ENCODE measurements around the gene TNS1. TPM values are rescaled to one million over a fixed set of nuclear protein-coding genes. Genes with fewer than 3 reads are reported as not detected.

The TNS1 gene
- total and polyA plus RNA-seq, 2 donors from 2014 or later = 44.8 to 471 TPM

DNA sequence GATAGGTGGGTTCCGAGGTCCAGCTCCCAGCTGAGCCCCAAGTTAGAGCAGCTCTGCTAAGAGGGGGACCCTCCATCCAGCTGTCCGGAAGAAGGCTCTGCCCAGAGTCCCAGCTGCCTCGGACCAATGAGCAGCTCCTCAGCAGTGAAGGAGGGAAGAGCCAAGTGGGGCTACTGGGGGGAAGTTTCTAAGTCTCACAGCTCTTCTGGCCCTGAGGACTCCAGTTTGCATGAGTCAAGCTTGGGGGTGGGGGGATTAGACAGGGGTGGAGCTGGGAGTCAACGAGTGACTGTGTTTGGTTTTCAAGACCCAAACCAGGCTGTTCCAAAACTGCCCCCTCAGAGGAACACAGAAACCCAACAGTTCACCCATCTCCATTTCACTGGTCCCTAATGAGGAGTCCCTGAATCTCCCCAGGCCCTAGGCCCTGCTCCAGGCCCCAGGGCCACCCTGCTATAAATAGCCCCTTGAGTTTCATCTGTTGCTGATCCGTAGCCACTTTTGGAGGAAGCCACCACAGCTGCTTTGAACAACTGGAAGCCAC, 100.9 kb downstream of the TNS1 start:
- no peaks in the 10 kb centered on the region for H3K27me3 ChIP-seq (ENCODE audit: control insufficient read depth, insufficient read depth, low read length)
- peak in 1 of 5 donors; percentile 73 for DNase-seq
- intact Hi-C loops (cut with DNase I) = no loop called here
- no peak for FAIRE-seq
- TF ChIP-seq, protein P1, sequence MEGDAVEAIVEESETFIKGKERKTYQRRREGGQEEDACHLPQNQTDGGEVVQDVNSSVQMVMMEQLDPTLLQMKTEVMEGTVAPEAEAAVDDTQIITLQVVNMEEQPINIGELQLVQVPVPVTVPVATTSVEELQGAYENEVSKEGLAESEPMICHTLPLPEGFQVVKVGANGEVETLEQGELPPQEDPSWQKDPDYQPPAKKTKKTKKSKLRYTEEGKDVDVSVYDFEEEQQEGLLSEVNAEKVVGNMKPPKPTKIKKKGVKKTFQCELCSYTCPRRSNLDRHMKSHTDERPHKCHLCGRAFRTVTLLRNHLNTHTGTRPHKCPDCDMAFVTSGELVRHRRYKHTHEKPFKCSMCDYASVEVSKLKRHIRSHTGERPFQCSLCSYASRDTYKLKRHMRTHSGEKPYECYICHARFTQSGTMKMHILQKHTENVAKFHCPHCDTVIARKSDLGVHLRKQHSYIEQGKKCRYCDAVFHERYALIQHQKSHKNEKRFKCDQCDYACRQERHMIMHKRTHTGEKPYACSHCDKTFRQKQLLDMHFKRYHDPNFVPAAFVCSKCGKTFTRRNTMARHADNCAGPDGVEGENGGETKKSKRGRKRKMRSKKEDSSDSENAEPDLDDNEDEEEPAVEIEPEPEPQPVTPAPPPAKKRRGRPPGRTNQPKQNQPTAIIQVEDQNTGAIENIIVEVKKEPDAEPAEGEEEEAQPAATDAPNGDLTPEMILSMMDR (IDR thresholded peaks at IDR 0.05; ENCODE audit: borderline replicate concordance, extremely low read depth, insufficient read depth) = no peak
- peak overlapping the region; percentile 92 to 97 for H3K27ac ChIP-seq (ENCODE audit: low read depth in 2 of 2, low read length in 2 of 2)
- peaks cover 6 to 87% (median 78%) of the 10 kb centered on the region in 3 donors for H3K4me1 ChIP-seq (ENCODE audit: control insufficient read depth in 2 of 3, insufficient read depth in 2 of 3, low read depth in 1 of 3, low read length in 3 of 3)
- peak overlapping the region in 1 of 3 donors; percentile 16 for H3K4me3 ChIP-seq (ENCODE audit: low read length in 3 of 3)
- no peaks in the 10 kb centered on the region for H3K9me3 ChIP-seq (ENCODE audit: control insufficient read depth in 2 of 3, insufficient read depth in 1 of 3, low read length in 3 of 3)
- H3K36me3 ChIP-seq (ENCODE audit: control insufficient read depth in 2 of 3, insufficient read depth in 3 of 3, low read length in 3 of 3) = peaks cover 0 to 58% (median 32%) of the 10 kb centered on the region in 3 donors
- H3K9ac ChIP-seq (ENCODE audit: low read length in 3 of 3) = peak overlapping the region in 2 of 3 donors; percentile 25 to 63

DNA sequence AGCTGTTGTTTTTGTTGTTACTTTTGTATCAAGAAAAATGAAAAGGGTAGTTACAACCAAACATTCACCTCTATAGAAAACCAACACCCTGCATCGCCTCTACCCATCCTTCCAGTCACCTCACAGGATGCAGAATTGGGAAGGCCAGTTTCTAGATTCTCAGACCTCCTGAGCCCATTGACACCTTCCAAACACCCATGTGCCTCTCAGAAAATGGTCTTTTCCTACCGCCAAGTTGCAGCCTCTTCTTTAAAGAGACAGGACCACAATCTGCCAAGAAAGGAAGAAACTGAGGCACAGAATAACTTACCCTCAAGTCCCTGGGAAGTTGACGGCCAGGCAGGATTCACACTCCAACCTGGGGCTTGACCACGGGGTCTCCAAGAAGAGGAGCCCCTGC, 101.4 kb downstream of the TNS1 start:
- peak overlapping the region; percentile 92 to 97 for H3K27ac ChIP-seq (ENCODE audit: low read depth in 2 of 2, low read length in 2 of 2)
- H3K4me1 ChIP-seq (ENCODE audit: control insufficient read depth in 2 of 3, insufficient read depth in 2 of 3, low read depth in 1 of 3, low read length in 3 of 3) = peaks cover 6 to 84% (median 75%) of the 10 kb centered on the region in 3 donors
- DNase-seq (no peak), FAIRE-seq (no peak)
- H3K27me3 ChIP-seq (ENCODE audit: control insufficient read depth, insufficient read depth, low read length) = no peaks in the 10 kb centered on the region
- H3K4me3 ChIP-seq (ENCODE audit: low read length in 3 of 3) = no peak overlapping the region
- TF ChIP-seq, protein P1 (IDR thresholded peaks at IDR 0.05; ENCODE audit: borderline replicate concordance, extremely low read depth, insufficient read depth) = no peak
- peaks cover 0 to 63% (median 35%) of the 10 kb centered on the region in 3 donors for H3K36me3 ChIP-seq (ENCODE audit: control insufficient read depth in 2 of 3, insufficient read depth in 3 of 3, low read length in 3 of 3)
- intact Hi-C loops (cut with DNase I) = no loop called here
- no peaks in the 10 kb centered on the region for H3K9me3 ChIP-seq (ENCODE audit: control insufficient read depth in 2 of 3, insufficient read depth in 1 of 3, low read length in 3 of 3)
- peak overlapping the region in 2 of 3 donors; percentile 10 to 63 for H3K9ac ChIP-seq (ENCODE audit: low read length in 3 of 3)

DNA sequence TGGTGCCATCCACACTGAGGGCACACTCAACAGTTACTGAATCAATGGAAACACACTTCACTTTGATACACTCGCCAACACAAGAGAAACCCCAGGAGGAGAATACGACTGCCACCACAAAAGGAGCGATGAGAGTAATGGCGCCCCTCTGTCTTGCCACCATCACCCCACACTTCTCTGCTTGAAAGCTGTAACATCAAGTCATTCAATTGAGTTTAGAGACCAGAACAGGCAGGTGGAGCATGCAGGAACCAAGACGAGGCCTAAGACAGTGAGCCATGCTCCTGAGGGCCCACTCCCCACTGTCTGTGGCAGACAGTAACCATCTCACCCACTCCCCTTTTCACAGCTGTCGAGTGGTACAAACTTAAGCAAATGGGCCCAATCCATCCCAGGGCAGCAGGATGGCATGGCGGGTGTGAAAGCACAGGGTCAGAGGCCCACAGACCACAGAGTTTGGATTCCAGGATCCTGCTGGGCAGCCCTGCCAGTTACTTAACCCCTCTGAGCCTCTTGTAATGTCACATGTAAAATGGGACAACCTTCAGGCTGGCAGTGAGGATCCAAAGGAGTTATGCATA, 101.9 kb downstream of the TNS1 start:
- Histone ChIP-seq H3K4me3 (ENCODE audit: low read length in 3 of 3) (no peak overlapping the region), H3K27ac (ENCODE audit: low read depth in 2 of 2, low read length in 2 of 2) (peak overlapping the region; percentile 2 to 97), H3K9ac (ENCODE audit: low read length in 3 of 3) (peak overlapping the region in 1 of 3 donors; percentile 63), H3K36me3 (ENCODE audit: control insufficient read depth in 2 of 3, insufficient read depth in 3 of 3, low read length in 3 of 3) (peaks cover 2 to 67% (median 40%) of the 10 kb centered on the region in 3 donors), H3K27me3 (ENCODE audit: control insufficient read depth, insufficient read depth, low read length) (no peaks in the 10 kb centered on the region), H3K9me3 (ENCODE audit: control insufficient read depth in 2 of 3, insufficient read depth in 1 of 3, low read length in 3 of 3) (no peaks in the 10 kb centered on the region), H3K4me1 (ENCODE audit: control insufficient read depth in 2 of 3, insufficient read depth in 2 of 3, low read depth in 1 of 3, low read length in 3 of 3) (peaks cover 6 to 83% (median 72%) of the 10 kb centered on the region in 3 donors)
- intact Hi-C loops (cut with DNase I) = no loop called here
- no peak for DNase-seq
- TF ChIP-seq, protein P1 (IDR thresholded peaks at IDR 0.05; ENCODE audit: borderline replicate concordance, extremely low read depth, insufficient read depth) = no peak
- FAIRE-seq = no peak
